Thyroid gland (tissue), 4 donors: ENCODE results near the gene SBSN.

Source experiments
- POLR2A ChIP-seq, 2 donors: fragments of 450-650 bp; IDR thresholded peaks; one replicate each; pipeline ENCODE4 v1.6.1; 2017; ENCODE audit warnings: antibody characterized with exemption in 2 of 2, mild to moderate bottlenecking in 2 of 2, moderate library complexity in 1 of 2
- TF ChIP-seq, protein P1 (sequence below), 6 experiments: fragments of 200-600 bp in 3 of 6; fragments of 450-650 bp in 3 of 6; sonication (generic) in 3 of 6; IDR thresholded peaks; one replicate each; pipeline ENCODE4 v1.5.1; 2016 to 2019; ENCODE audit warnings: antibody characterized with exemption in 6 of 6, mild to moderate bottlenecking in 2 of 6, inconsistent platforms in 1 of 6, moderate library complexity in 1 of 6

DNA sequence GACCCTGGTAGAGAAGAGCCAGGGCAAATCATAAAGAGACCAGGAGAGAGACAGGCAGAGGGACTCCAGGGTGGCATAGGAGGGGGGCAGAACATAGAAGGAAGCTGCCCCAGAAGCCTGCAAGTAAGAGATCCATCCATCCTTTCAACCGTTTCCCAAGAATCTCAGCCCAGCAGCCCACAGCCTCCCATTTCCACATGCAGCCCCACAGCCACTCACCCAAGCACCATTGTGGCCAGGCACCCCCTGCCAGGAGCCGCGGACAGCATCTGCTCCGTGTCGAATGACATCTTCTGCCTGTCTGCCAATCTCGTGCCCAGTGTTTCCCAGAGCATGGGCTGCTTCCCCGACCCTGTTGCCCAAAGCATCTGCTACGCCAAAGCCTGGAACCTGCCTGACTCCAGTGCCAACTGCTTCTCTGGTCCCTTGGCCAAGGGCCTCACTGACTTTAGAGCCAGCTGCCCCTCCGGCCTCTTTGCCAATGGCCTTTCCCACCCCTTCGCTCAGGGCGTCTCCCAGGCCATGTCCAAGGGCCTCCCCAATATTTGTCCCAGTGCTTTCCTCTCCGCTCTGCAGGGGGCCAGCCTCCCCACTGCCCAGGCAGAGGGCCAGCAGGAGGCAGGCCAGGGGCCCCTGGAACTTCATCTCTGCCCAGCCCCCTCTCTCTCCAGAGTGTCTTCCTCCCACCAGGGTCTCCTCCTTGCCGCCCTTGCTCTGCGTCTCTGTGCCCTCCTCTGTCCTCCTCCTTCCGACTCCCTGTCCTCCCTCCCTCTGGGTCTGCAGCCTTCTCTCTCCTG, 15.1 kb downstream of the SBSN start:
- TF ChIP-seq, protein P1, sequence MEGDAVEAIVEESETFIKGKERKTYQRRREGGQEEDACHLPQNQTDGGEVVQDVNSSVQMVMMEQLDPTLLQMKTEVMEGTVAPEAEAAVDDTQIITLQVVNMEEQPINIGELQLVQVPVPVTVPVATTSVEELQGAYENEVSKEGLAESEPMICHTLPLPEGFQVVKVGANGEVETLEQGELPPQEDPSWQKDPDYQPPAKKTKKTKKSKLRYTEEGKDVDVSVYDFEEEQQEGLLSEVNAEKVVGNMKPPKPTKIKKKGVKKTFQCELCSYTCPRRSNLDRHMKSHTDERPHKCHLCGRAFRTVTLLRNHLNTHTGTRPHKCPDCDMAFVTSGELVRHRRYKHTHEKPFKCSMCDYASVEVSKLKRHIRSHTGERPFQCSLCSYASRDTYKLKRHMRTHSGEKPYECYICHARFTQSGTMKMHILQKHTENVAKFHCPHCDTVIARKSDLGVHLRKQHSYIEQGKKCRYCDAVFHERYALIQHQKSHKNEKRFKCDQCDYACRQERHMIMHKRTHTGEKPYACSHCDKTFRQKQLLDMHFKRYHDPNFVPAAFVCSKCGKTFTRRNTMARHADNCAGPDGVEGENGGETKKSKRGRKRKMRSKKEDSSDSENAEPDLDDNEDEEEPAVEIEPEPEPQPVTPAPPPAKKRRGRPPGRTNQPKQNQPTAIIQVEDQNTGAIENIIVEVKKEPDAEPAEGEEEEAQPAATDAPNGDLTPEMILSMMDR (IDR thresholded peaks at IDR 0.05) = no peak
- no peak for TF ChIP-seq POLR2A (IDR thresholded peaks at IDR 0.05)
